A549 (cell line): ENCODE measurements around the gene B3GNT7.

Experiments used
- CBX2 ChIP-seq: fragments of 200-600 bp; sonication (generic); IDR thresholded peaks from 2 replicates; pipeline ENCODE4 v1.6.1; 2016; ENCODE audit warnings: low read depth, mild to moderate bottlenecking, borderline replicate concordance
- CHD2 ChIP-seq: fragments of 150-350 bp; IDR thresholded peaks from 2 replicates; pipeline ENCODE4 v1.6.1; 2014; ENCODE audit warnings: low read length; ENCODE audit not compliant: partially characterized antibody
- CHD4 ChIP-seq: fragments of 200-600 bp; sonication (generic); IDR thresholded peaks from 2 replicates; pipeline ENCODE4 v1.6.1; 2016; ENCODE audit warnings: antibody characterized with exemption, mild to moderate bottlenecking, borderline replicate concordance
- POLR2A ChIP-seq: IDR thresholded peaks from 2 replicates; pipeline ENCODE4 v1.6.1; 2012; ENCODE audit warnings: mild to moderate bottlenecking, low read length
- ZC3H11A ChIP-seq: fragments of 450-650 bp; IDR thresholded peaks from 2 replicates; pipeline ENCODE4 v1.6.1; 2014; ENCODE audit warnings: antibody characterized with exemption, mild to moderate bottlenecking
- ZFP36 ChIP-seq: fragments of 450-650 bp; IDR thresholded peaks from 2 replicates; pipeline ENCODE4 v1.6.1; 2014; ENCODE audit warnings: borderline replicate concordance; ENCODE audit not compliant: partially characterized antibody
- TF ChIP-seq, protein P1 (sequence below): fragments of >200 bp; sonication (Bioruptor Twin); formaldehyde crosslinking; IDR thresholded peaks from 3 replicates; pipeline ENCODE4 v1.5.1; 2016
- TF ChIP-seq, protein P2 (sequence below): fragments of 200-600 bp; sonication (generic); IDR thresholded peaks from 2 replicates; pipeline ENCODE4 v1.6.1; 2016; ENCODE audit warnings: antibody characterized with exemption, mild to moderate bottlenecking, moderate library complexity

DNA sequence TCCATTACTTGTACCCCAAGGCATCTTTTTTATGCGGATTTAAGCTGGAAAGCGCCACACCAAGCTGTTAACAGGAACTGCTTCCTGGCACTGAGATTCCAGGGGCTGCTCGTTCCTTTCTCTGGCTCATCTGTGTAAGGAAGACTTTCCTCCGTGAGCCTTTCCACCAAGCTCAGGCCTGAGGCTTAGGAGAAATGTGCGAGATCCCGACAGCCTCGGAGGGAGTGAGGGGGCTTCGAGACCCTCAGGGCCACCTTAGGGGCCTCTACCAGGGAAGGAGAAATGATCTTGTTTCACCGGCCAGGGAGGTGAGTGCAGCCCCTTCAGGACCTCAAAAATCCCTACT, 17.1 kb downstream of the B3GNT7 start:
- TF ChIP-seq POLR2A (no peak), ZC3H11A (no peak), CBX2 (no peak), CHD4 (no peak), ZFP36 (no peak), CHD2 (no peak)
- TF ChIP-seq, protein P1, sequence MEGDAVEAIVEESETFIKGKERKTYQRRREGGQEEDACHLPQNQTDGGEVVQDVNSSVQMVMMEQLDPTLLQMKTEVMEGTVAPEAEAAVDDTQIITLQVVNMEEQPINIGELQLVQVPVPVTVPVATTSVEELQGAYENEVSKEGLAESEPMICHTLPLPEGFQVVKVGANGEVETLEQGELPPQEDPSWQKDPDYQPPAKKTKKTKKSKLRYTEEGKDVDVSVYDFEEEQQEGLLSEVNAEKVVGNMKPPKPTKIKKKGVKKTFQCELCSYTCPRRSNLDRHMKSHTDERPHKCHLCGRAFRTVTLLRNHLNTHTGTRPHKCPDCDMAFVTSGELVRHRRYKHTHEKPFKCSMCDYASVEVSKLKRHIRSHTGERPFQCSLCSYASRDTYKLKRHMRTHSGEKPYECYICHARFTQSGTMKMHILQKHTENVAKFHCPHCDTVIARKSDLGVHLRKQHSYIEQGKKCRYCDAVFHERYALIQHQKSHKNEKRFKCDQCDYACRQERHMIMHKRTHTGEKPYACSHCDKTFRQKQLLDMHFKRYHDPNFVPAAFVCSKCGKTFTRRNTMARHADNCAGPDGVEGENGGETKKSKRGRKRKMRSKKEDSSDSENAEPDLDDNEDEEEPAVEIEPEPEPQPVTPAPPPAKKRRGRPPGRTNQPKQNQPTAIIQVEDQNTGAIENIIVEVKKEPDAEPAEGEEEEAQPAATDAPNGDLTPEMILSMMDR = no peak
- TF ChIP-seq, protein P2, sequence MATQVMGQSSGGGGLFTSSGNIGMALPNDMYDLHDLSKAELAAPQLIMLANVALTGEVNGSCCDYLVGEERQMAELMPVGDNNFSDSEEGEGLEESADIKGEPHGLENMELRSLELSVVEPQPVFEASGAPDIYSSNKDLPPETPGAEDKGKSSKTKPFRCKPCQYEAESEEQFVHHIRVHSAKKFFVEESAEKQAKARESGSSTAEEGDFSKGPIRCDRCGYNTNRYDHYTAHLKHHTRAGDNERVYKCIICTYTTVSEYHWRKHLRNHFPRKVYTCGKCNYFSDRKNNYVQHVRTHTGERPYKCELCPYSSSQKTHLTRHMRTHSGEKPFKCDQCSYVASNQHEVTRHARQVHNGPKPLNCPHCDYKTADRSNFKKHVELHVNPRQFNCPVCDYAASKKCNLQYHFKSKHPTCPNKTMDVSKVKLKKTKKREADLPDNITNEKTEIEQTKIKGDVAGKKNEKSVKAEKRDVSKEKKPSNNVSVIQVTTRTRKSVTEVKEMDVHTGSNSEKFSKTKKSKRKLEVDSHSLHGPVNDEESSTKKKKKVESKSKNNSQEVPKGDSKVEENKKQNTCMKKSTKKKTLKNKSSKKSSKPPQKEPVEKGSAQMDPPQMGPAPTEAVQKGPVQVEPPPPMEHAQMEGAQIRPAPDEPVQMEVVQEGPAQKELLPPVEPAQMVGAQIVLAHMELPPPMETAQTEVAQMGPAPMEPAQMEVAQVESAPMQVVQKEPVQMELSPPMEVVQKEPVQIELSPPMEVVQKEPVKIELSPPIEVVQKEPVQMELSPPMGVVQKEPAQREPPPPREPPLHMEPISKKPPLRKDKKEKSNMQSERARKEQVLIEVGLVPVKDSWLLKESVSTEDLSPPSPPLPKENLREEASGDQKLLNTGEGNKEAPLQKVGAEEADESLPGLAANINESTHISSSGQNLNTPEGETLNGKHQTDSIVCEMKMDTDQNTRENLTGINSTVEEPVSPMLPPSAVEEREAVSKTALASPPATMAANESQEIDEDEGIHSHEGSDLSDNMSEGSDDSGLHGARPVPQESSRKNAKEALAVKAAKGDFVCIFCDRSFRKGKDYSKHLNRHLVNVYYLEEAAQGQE = no peak
